ENCODE results near the gene CLTC.
A peak's percentile ranks its signal among the peaks of the same experiment; 100 is the strongest.

The CLTC gene

GRCh38 chr17:59623151-59623550 is 3.5 kb downstream of the CLTC start:
- peaks cover 32% of the 10 kb centered on the region for H3K36me3 Mint-ChIP-seq (ENCODE audit: low read depth)
- ATAC-seq (no peak), DNase-seq (no peak)
- no peaks in the 10 kb centered on the region for H3K9me3 Mint-ChIP-seq
- H3K27ac Mint-ChIP-seq: no peak overlapping the region
- peaks cover 72% of the 10 kb centered on the region for H3K4me1 Mint-ChIP-seq
- H3K4me3 Mint-ChIP-seq: peak overlapping the region; percentile 62
- H3K27me3 Mint-ChIP-seq: peaks cover 2% of the 10 kb centered on the region

GRCh38 chr17:59626756-59627155 is 7.1 kb downstream of the CLTC start:
- no peak for ATAC-seq
- no peak overlapping the region for H3K27ac Mint-ChIP-seq
- H3K4me1 Mint-ChIP-seq: peaks cover 81% of the 10 kb centered on the region
- peaks cover 42% of the 10 kb centered on the region for H3K36me3 Mint-ChIP-seq (ENCODE audit: low read depth)
- no peak overlapping the region for H3K4me3 Mint-ChIP-seq
- H3K27me3 Mint-ChIP-seq: no peaks in the 10 kb centered on the region
- H3K9me3 Mint-ChIP-seq: no peaks in the 10 kb centered on the region
- DNase-seq: no peak

DNA sequence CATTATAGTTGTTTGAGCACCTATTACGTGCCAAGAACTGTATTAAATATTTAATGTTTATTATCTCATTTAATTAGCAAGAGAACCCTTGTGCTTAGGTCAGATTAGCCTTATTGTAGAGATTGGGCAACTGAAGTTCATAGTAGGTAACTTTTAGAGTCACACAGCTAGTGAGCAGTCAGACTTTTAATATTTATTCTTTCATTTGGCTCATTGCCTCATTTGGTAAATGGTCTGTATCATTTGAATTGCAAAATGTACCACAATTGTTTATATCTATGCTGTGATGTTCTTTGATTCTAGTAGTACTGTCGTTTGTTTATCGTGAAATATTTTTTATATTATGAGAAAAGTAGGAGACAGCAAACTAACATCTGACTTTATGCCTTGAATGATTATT is 7.6 kb downstream of the CLTC start:
- no peaks in the 10 kb centered on the region for H3K27me3 Mint-ChIP-seq
- H3K4me1 Mint-ChIP-seq: peaks cover 78% of the 10 kb centered on the region
- no peak overlapping the region for H3K4me3 Mint-ChIP-seq
- DNase-seq: no peak
- no peak for ATAC-seq
- H3K9me3 Mint-ChIP-seq: no peaks in the 10 kb centered on the region
- peaks cover 40% of the 10 kb centered on the region for H3K36me3 Mint-ChIP-seq (ENCODE audit: low read depth)
- H3K27ac Mint-ChIP-seq: peak overlapping the region; percentile 21

GRCh38 chr17:59627770-59628171 is 8.1 kb downstream of the CLTC start:
- DNase-seq (no peak), ATAC-seq (no peak)
- Mint-ChIP-seq H3K4me1 (peaks cover 78% of the 10 kb centered on the region), H3K36me3 (ENCODE audit: low read depth) (peaks cover 41% of the 10 kb centered on the region), H3K27me3 (no peaks in the 10 kb centered on the region), H3K4me3 (no peak overlapping the region), H3K27ac (peak overlapping the region; percentile 21), H3K9me3 (no peaks in the 10 kb centered on the region)

- no peak for ATAC-seq
- DNase-seq: no peak
- H3K36me3 Mint-ChIP-seq (ENCODE audit: low read depth): peaks cover 36% of the 10 kb centered on the region
- no peak overlapping the region for H3K4me3 Mint-ChIP-seq
- H3K27ac Mint-ChIP-seq: no peak overlapping the region
- peaks cover 78% of the 10 kb centered on the region for H3K4me1 Mint-ChIP-seq
- H3K9me3 Mint-ChIP-seq: no peaks in the 10 kb centered on the region
- no peaks in the 10 kb centered on the region for H3K27me3 Mint-ChIP-seq
These were observed 9.5 kb downstream of the CLTC start for GRCh38 chr17:59629174-59629573.

DNA sequence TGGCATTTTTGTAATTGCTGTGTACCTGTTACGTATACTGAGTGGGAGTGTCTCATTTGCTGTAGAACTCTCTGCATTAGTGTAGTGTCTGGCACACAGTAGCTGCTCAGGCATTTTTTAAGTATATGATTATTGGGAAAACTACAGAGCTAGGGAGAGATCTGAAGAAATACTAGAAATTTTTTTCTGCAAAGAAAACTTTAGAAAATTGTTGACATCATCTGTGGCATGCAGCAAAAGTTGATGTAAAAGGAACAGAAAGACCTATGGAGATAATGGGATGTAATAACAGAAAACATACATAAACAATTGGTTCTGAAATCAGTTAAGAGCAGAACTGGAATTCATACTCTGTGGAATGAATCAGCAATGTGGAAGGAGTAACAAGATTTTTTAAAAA is 11.6 kb downstream of the CLTC start:
- H3K36me3 Mint-ChIP-seq (ENCODE audit: low read depth): peaks cover 33% of the 10 kb centered on the region
- DNase-seq (no peak), ATAC-seq (no peak)
- no peaks in the 10 kb centered on the region for H3K27me3 Mint-ChIP-seq
- H3K4me3 Mint-ChIP-seq: no peak overlapping the region
- peak overlapping the region; percentile 8 for H3K27ac Mint-ChIP-seq
- no peaks in the 10 kb centered on the region for H3K9me3 Mint-ChIP-seq
- H3K4me1 Mint-ChIP-seq: peaks cover 79% of the 10 kb centered on the region

- Mint-ChIP-seq H3K36me3 (ENCODE audit: low read depth) (peaks cover 34% of the 10 kb centered on the region), H3K27ac (no peak overlapping the region), H3K4me1 (peaks cover 67% of the 10 kb centered on the region), H3K4me3 (no peak overlapping the region), H3K9me3 (no peaks in the 10 kb centered on the region), H3K27me3 (no peaks in the 10 kb centered on the region)
- DNase-seq (no peak), ATAC-seq (no peak)
These were observed 12.7 kb downstream of the CLTC start for GRCh38 chr17:59632398-59632797.

- no peak overlapping the region for H3K27ac Mint-ChIP-seq
- no peaks in the 10 kb centered on the region for H3K9me3 Mint-ChIP-seq
These were observed 14.1 kb downstream of the CLTC start for GRCh38 chr17:59633658-59634359.

GRCh38 chr17:59634632-59635541 is 15.2 kb downstream of the CLTC start:
- H3K4me3 Mint-ChIP-seq: no peak overlapping the region
- ATAC-seq (peak; percentile 24), DNase-seq (no peak)
- no peaks in the 10 kb centered on the region for H3K27me3 Mint-ChIP-seq
- peaks cover 19% of the 10 kb centered on the region for H3K36me3 Mint-ChIP-seq (ENCODE audit: low read depth)
- no peak overlapping the region for H3K27ac Mint-ChIP-seq
- peaks cover 58% of the 10 kb centered on the region for H3K4me1 Mint-ChIP-seq
- H3K9me3 Mint-ChIP-seq: no peaks in the 10 kb centered on the region

More at GRCh38 chr17:59633658-59634359, 14.1 kb downstream of the CLTC start:
- no peak for ATAC-seq
- DNase-seq: no peak
- Mint-ChIP-seq H3K4me3 (no peak overlapping the region), H3K4me1 (peaks cover 63% of the 10 kb centered on the region), H3K36me3 (ENCODE audit: low read depth) (peaks cover 29% of the 10 kb centered on the region), H3K27me3 (no peaks in the 10 kb centered on the region)

DNA sequence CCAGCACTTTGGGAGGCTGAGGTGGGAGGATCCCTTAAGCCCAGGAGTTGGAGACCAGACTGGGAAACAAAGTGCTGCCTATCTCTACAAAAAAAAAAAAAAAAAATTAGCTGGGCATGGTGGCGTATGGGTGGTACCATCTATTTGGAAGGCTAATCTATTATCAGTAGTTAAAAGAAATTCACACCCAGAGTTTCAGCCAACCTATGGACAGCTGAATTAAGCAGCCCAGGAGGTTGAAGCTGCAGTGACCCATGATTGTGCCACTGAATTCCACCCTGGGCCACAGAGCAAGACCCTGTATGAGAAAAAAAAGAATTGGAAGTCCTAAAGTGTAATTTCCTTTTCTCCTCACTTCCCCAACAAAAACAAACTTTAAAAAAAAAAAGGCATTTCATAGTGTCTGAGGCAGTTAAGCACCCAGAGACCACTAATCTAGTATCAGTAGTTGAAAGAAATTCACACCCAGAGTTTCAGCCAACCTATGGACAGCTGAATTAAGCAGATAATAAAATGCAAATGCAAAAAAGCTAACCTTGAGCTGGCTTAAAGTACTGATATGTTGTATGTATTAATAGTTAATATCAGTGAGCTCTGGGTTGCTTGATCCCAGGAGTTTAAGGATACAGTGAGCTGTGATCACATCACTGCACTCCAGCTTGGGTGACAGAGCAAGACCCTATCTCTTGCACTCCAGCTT is 18.1 kb downstream of the CLTC start:
- Mint-ChIP-seq H3K27me3 (no peaks in the 10 kb centered on the region), H3K4me1 (peaks cover 64% of the 10 kb centered on the region), H3K27ac (no peak overlapping the region), H3K9me3 (no peaks in the 10 kb centered on the region), H3K4me3 (no peak overlapping the region), H3K36me3 (ENCODE audit: low read depth) (peaks cover 8% of the 10 kb centered on the region)
- DNase-seq: no peak
- ATAC-seq: no peak

GRCh38 chr17:59638553-59638952 is 18.9 kb downstream of the CLTC start:
- Mint-ChIP-seq H3K27ac (no peak overlapping the region), H3K27me3 (no peaks in the 10 kb centered on the region), H3K36me3 (ENCODE audit: low read depth) (peaks cover 5% of the 10 kb centered on the region), H3K4me1 (peaks cover 62% of the 10 kb centered on the region), H3K9me3 (no peaks in the 10 kb centered on the region), H3K4me3 (no peak overlapping the region)
- no peak for DNase-seq
- no peak for ATAC-seq

DNA sequence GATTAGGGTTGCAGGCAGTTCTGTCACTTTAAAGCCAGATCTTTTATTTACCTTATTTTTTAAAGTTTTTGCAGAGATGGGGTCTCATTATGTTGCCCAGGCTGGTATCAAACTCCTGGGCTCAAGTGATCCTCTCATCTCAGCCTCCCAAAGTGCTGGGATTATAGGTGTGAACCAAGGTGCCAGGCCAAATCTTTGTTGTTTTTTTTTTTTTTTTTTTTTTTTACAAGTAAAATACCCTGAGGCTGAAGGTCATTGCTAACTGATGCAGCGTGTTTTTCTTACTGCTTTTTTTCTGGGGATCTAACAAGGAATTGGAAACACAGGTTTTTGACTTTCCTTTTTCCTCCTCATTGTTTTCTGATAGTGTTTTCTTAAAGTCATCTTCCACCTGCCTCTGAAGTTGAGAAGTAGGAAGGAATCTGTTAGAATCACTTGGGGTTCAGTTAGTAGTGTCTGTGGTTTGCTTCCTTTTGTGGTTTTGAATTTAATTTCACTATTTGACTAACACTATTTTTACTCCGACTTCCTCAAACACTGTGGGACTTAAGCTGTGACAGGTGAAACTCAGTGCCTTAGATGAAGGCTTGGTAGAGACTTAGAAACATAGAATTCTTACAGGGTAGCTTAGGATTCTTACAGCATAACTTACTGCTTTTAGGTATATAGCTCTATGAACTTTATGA is 22.2 kb downstream of the CLTC start:
- peaks cover 48% of the 10 kb centered on the region for H3K4me1 Mint-ChIP-seq
- no peak for DNase-seq
- peak; percentile 97 for ATAC-seq

DNA sequence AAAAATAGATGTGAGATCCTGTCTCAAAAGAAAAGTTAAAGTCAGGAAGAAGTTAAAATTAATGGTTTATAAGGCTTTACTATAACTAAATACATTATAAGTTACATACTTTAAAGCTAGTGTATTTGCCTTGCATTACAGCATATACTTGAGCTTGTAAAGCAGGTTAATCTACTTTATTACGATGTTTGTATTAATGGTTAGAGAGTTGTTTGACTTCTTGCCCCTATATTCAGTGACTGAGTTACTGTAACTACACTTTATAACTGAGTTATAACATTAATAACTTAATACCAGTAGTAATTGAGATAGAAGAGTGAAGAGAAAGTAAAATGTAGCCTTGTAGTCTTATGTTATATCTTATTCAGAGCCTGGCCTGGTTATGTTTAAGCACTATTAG is 22.9 kb downstream of the CLTC start:
- no peak for DNase-seq
- peaks cover 21% of the 10 kb centered on the region for H3K36me3 Mint-ChIP-seq (ENCODE audit: low read depth)
- no peak for ATAC-seq
- peak overlapping the region; percentile 17 for H3K27ac Mint-ChIP-seq
- H3K27me3 Mint-ChIP-seq: no peaks in the 10 kb centered on the region
- peak overlapping the region; percentile 40 for H3K4me3 Mint-ChIP-seq
- peaks cover 48% of the 10 kb centered on the region for H3K4me1 Mint-ChIP-seq
- no peaks in the 10 kb centered on the region for H3K9me3 Mint-ChIP-seq

More for the DNA sequence above, 22.2 kb downstream of the CLTC start:
- H3K27ac Mint-ChIP-seq: peak overlapping the region; percentile 74
- peaks cover 17% of the 10 kb centered on the region for H3K36me3 Mint-ChIP-seq (ENCODE audit: low read depth)
- no peaks in the 10 kb centered on the region for H3K9me3 Mint-ChIP-seq
- no peaks in the 10 kb centered on the region for H3K27me3 Mint-ChIP-seq
- peak overlapping the region; percentile 40 for H3K4me3 Mint-ChIP-seq

All from activated naive CD8-positive, alpha-beta T cell treated with anti-CD3 and anti-CD28 coated beads, Interleukin-2, amount 50 U/mL, for 24 hours (primary cell).